HG03565 (cell line): Measurements from ENCODE around the gene CBL.

Source experiments
- ATAC-seq: cut with Tn5 transposase; IDR thresholded peaks from one replicate; pipeline ENCODE4 v1.9.1; 2021; ENCODE audit warnings: mild to moderate bottlenecking, moderate library complexity; ENCODE audit not compliant: unreplicated experiment

CBL gene

DNA sequence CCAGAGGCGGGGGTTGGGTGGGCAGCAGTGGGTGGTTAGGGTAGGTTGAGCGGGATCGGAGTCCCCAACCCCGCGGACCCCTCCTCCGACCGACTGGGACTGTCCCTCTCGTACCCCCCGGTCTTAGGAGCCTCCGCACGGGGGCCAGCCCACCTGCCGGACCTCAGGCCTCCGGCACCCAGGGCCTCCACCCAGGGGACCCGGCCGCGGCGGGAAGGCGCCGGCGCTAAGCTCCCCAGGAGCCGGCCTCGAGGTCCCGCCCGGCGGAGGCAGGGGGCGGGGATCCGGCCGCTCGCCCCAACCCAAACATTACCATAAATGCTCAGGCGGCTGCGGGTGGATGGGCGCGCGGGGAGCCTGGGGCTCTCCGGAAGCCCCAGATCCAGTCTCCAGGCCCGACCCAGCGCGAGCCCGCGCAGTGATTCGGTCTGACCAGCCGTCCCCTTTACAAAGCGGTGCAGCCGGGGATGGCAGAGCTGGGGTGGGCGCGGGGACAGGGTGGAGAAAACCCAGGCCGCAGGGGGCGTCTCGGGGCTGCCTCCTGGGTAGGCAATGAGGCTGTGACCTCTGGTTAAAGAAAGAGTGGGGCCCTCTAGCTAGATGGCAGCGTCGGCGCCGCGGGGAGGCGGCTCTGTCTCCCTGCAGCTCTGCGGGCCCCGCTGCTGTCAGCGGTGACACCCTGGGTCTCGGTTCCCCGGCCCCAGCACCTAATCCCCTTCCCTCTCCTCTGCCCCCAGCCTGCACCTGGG, 114.8 kb downstream of the CBL start:
- no peak for ATAC-seq

GRCh38 chr11:119322360-119322739, 116.2 kb downstream of the CBL start:
- ATAC-seq, result no peak

DNA sequence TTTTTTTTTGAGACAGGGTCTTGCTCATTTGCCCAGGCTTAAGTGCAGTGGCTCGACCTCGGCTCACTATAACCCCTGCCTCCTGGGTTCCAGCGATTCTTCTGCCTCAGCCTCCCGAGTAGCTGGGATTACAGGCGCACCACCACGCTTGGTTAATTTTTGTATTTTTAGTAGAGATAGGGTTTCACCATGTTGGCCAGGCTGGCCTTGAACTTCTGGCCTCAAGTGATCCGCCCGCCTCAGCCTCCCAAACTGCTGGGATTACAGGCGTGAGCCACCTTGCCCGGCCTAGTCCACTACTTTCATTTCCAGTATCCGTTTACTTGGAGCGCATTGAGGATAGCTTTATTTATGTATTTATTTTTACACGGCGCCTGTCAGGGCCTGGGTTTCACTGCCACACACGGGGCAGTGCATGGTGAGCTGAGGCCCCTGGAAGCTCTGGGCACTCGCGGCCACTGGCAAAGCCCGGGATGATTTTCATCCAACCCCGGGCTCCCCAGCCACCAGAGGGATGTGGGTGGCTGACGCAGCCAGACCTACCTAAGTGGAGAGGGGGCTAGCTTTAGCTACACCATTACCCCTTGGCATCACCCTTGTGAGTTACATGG, 116.9 kb downstream of the CBL start:
- no peak for ATAC-seq

DNA sequence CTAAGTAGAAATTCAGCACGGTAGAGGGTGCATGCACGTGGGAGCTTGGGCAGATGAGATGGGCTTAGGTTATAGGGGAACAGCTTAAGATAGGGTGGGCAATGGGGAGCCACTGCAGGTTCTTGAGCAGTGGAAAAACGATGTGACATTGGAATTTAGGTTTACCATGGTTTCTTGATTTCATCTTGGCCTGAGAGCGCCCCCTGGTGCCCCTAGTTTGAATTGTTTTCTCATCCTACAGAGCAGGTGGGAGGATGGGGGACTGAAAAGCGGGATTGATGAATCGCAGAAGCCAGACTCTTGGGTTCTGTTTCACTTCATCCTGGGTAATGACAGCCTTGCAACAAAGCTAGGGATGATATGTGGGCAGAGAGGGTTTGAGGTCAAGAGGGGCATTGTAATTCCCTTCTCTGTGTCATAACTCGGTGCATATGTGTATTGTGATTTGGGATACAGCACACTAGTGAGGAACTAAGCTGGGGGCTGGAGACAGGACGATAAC, 117.4 kb downstream of the CBL start:
- ATAC-seq, result no peak

DNA sequence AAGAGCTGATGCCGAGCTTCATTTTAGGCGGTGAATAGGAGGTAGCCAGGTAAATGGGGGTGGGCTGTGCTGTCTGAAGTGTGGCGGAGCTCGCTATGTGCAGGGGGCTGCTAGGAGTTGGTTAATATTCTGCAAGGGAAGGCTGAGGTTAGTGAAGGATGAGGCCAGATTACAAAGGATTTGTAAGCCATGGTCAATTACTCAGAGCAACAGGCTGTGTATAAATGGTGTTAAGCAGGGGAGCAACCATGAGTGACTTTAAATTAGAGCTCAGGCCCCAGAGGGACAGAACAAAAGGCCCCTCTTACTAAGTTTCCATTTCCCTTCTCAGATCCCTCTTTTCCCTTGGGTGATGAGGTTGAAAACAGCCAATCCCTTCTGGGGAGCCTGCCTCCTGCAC, 118.0 kb downstream of the CBL start:
- no peak for ATAC-seq

GRCh38 chr11:119329320-119329719, 123.2 kb downstream of the CBL start:
- ATAC-seq, result no peak

DNA sequence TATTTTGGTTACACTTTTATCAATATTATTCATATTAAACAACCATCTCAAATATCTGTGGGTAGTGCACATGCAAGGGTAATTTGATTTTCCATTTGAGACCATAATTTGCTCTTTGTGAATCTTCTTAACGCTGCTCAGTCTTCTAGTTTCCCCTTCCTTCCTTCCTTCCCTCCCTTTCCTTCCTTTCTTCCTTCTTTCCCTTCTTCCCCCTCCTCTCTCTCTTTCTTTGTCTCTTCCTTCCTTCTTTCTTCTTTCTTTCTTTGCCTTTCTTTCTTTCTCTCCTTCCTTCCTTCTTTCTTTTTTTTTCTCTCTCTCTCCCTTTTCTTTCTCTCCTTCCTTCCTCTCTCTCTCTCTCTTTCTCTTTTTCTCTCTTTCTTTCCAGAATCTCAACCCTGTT, 124.1 kb downstream of the CBL start:
- ATAC-seq, result no peak

DNA sequence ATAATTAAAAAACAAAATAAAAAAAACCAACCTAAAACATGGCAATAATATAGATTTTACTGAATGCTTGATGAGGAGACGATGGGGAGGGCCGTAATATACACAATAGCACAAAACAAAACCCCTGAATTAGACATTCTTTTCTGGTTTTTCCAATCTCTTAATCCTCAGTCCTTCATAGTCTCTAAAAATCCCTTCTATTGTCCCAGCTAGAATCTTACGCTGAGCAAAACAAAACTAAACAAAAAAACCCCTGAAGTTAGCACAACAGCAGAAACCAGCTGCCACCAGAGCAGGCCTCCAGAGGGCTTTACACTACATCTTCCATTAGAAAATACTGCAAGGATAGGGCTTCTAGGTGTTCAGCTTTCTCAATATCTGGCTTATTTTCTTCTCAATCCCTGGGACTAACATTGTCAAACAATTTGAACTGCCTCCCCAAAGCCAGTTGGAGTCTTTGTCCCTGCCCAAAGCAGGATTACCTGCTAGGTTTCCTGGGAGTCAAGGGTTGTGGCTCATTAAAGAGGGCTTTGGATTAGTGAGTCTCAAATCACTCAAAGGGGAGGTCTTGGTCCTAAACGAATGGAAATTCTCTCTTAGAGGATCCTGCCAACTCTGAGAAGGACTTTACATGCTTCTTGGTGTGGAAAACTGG, 126.1 kb downstream of the CBL start:
- no peak for ATAC-seq

- peak; percentile 86 for ATAC-seq
Measured at GRCh38 chr11:119334174-119334930, 128.2 kb downstream of the CBL start, which contains the start of gene RNF26. Gene RNF26, plus strand, starts transcription at chr11:119334527. Its CDS starts 596 bp downstream, at chr11:119335123.

DNA sequence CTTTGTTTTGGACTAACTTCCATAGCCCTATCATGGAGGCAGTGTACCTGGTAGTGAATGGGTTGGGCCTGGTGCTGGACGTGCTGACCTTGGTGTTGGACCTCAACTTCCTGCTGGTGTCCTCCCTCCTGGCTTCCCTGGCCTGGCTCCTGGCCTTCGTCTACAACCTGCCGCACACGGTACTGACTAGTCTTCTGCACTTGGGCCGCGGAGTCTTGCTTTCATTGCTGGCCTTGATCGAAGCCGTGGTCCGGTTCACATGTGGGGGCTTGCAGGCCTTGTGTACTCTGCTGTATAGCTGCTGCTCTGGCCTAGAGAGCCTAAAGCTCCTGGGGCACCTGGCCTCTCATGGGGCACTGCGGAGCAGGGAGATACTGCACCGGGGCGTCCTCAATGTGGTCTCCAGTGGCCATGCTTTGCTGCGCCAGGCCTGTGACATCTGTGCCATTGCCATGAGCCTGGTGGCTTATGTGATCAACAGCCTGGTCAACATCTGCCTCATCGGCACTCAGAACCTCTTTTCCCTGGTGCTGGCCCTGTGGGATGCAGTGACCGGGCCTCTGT, 129.0 kb downstream of the CBL start:
- no peak for ATAC-seq

DNA sequence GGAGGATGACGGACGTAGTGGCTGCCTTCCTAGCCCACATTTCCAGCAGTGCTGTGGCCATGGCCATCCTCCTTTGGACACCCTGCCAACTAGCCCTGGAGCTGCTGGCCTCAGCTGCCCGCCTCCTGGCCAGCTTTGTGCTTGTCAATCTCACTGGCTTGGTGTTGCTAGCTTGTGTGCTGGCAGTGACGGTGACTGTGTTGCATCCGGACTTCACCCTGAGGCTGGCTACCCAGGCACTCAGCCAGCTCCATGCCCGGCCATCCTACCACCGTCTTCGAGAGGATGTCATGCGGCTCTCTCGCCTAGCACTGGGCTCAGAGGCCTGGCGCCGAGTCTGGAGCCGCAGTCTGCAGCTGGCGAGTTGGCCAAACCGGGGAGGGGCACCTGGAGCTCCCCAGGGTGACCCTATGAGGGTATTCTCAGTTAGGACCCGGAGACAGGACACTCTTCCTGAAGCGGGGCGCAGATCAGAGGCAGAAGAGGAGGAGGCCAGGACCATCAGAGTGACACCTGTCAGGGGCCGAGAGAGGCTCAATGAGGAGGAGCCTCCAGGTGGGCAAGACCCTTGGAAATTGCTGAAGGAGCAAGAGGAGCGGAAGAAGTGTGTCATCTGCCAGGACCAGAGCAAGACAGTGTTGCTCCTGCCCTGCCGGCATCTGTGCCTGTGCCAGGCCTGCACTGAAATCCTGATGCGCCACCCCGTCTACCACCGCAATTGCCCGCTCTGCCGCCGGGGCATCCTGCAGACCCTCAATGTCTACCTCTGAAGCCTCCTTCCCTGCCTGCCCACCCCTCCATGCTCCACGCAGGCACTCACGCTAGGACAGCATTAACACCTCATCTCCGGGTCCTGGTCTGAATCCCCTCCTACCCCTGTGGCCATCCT, 129.8 kb downstream of the CBL start:
- ATAC-seq, result no peak

GRCh38 chr11:119336744-119337469, 130.8 kb downstream of the CBL start:
- no peak for ATAC-seq

DNA sequence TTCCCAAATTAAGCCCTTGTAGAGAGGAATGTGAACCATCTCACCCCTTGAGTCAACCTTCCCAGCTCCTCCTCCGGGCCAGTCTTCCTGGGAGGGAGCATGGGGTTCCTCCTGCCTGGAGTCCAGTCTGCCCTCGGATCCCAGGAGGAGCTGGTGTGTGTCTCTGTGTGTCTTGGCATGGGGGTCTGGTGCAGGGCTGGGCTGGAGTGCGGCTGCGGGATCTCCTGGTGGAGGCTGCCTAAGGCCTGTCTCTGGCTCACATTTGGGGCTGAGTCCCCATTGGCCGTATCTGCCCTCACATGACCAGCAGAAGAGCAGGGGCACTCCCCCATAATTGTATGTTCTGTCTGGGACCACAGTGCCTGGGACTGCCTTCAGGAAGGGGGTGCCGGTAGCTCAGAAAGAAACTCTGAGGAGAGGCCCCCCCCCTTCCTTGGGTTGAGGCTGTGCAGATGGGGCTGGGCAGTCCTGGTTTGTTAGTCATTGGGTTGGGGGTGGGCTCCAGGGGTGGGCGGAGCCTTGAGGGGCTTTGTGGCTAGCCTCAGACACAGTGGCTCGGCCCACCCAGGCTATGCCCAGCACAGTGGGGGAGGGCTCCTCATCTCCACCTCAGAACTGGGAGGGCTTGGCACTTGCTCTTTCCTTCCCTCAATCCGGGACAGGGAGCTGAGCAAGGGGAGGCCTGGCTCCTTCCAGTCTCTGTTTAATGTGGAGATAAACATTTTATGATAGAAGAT, 131.6 kb downstream of the CBL start:
- no peak for ATAC-seq

- no peak for ATAC-seq
Measured at GRCh38 chr11:119338318-119338890, 132.3 kb downstream of the CBL start.

DNA sequence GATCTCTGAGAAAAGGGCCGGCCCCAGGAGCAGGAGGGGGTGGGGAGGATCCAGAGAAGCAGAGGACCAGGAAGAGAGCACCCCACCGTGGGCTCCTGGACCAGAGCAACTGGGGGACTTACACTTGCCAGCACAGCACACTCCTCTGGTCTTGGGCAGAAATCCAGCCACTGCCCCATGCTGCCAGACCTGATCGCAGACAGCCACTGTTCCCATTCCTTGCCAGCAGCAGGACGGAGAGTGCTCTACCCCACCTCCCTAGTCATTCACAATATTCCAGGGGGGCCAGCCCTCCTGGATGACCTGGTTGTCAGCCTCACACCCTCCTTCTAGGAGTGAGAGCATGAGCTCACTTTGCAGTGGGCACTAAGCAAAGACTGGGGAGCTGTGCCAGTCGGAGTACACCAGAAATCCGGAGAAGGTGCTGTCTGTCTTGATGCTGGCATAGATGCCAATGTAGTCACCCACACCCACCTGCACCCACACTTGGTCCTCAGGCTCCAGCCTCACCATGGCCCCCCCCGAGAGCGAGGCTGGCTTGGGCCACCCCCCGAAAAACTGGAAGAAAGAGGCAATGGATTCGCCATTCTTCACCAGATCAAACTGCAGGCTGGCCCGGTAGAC, 132.9 kb downstream of the CBL start:
- no peak for ATAC-seq

DNA sequence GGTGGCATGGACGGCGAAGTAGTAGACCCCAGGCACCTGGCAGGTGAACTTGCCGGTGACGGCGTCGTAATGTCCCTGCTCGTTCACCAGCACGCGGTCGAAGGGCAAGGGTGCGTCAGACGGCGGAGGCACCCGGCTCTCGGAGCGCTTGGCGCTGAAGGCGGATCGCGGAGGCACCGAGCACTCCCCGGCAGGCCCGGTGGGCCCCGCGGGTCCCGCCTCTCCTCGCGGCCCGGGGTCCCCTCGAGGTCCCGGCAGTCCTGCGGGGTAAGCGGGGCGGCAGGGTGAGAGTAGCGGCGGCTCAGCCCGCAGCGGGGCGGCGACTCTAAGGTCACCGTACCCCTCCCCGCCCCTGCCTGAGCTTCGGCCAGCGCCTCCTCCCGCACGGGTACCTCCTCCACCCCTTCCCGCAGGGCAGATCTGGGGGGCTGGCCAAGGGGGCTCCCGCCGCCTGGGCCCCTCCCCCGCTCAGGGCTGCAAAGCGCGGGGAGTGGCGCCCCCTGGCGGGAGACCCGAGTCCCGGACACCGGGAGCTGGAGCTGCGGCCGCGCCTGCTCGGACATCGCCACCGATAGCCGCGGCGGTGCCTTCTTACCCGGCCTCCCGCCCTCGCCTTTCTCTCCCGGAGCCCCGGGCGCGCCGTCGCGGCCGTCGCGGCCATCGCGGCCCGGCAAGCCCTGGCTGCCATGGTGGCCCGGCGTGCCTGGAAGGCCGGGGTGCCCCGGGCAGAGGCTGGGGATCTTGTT, 133.6 kb downstream of the CBL start:
- ATAC-seq, result no peak
